NT2/D1 (cell line): Measurements from ENCODE around the gene LRRC3C.

Experiments
- DNase-seq: peaks from one replicate; pipeline ENCODE4 v3.0.0-alpha.2; 2011; ENCODE audit warnings: low read depth, low spot score
- H3K27me3 ChIP-seq: 2 replicates; pipeline ENCODE4 v1.6.0; 2011; ENCODE audit warnings: mild to moderate bottlenecking; ENCODE audit not compliant: insufficient read length, insufficient read depth
- H3K36me3 ChIP-seq: 2 replicates; pipeline ENCODE4 v1.6.1; 2011; ENCODE audit warnings: mild to moderate bottlenecking, low read length, mixed read lengths; ENCODE audit not compliant: insufficient read depth, insufficient read length
- H3K4me1 ChIP-seq: 2 replicates; pipeline ENCODE4 v1.5.1; 2011; ENCODE audit not compliant: insufficient read depth, insufficient read length
- H3K4me3 ChIP-seq: 2 replicates; pipeline ENCODE4 v1.5.1; 2011; ENCODE audit warnings: low read depth; ENCODE audit not compliant: insufficient read length
- H3K9ac ChIP-seq: 2 replicates; pipeline ENCODE4 v1.6.0; 2011; ENCODE audit warnings: low read depth; ENCODE audit not compliant: insufficient read length
- H3K9me3 ChIP-seq: 2 replicates; pipeline ENCODE4 v1.5.1; 2011; ENCODE audit warnings: mild to moderate bottlenecking, low read length; ENCODE audit not compliant: insufficient read depth
- SUZ12 ChIP-seq: IDR thresholded peaks from 2 replicates; pipeline ENCODE4 v1.6.1; 2011; ENCODE audit not compliant: insufficient read length, insufficient read depth; ENCODE audit errors: extremely low read depth
- YY1 ChIP-seq: IDR thresholded peaks from 2 replicates; pipeline ENCODE4 v1.6.1; 2011; ENCODE audit not compliant: insufficient read length, insufficient read depth
- ZNF274 ChIP-seq: IDR thresholded peaks from 2 replicates; pipeline ENCODE4 v1.6.1; 2011; ENCODE audit warnings: mild to moderate bottlenecking, low read depth, low read length

Gene LRRC3C

GRCh38 chr17:39926135-39926587, 1.4 kb upstream of the LRRC3C start:
- Histone ChIP-seq H3K27me3 (no peaks in the 10 kb centered on the region), H3K9me3 (no peaks in the 10 kb centered on the region), H3K9ac (peak overlapping the region; percentile 88), H3K4me1 (peaks cover 27% of the 10 kb centered on the region), H3K4me3 (peak overlapping the region; percentile 87), H3K36me3 (peaks cover 41% of the 10 kb centered on the region)
- DNase-seq, result no peak
- no peak for TF ChIP-seq ZNF274

- peaks cover 37% of the 10 kb centered on the region for H3K36me3 ChIP-seq
- H3K9ac ChIP-seq, result peak overlapping the region; percentile 88
- H3K9me3 ChIP-seq, result no peaks in the 10 kb centered on the region
- peak overlapping the region; percentile 87 for H3K4me3 ChIP-seq
- no peak for DNase-seq
- no peaks in the 10 kb centered on the region for H3K27me3 ChIP-seq
- TF ChIP-seq ZNF274, result no peak
- no peak for TF ChIP-seq YY1
- TF ChIP-seq SUZ12, result no peak
- peaks cover 27% of the 10 kb centered on the region for H3K4me1 ChIP-seq
Measured at GRCh38 chr17:39926588-39927100, 888 bp upstream of the LRRC3C start.

GRCh38 chr17:39927929-39928857, 661 bp downstream of the LRRC3C start:
- H3K4me3 ChIP-seq, result peak overlapping the region; percentile 87
- H3K9me3 ChIP-seq, result no peaks in the 10 kb centered on the region
- peaks cover 27% of the 10 kb centered on the region for H3K4me1 ChIP-seq
- no peak for DNase-seq
- peaks cover 21% of the 10 kb centered on the region for H3K36me3 ChIP-seq
- peak overlapping the region; percentile 79 for H3K9ac ChIP-seq
- TF ChIP-seq SUZ12 (no peak), ZNF274 (no peak), YY1 (no peak)
- no peaks in the 10 kb centered on the region for H3K27me3 ChIP-seq

- no peaks in the 10 kb centered on the region for H3K27me3 ChIP-seq
- no peak for TF ChIP-seq ZNF274
- TF ChIP-seq YY1, result no peak
- TF ChIP-seq SUZ12, result no peak
- H3K9ac ChIP-seq, result no peak overlapping the region
- DNase-seq, result no peak
- no peaks in the 10 kb centered on the region for H3K9me3 ChIP-seq
- peaks cover 13% of the 10 kb centered on the region for H3K36me3 ChIP-seq
- H3K4me1 ChIP-seq, result peaks cover 23% of the 10 kb centered on the region
- no peak overlapping the region for H3K4me3 ChIP-seq
Measured at GRCh38 chr17:39928858-39929645, 1.5 kb downstream of the LRRC3C start.

- Histone ChIP-seq H3K4me3 (no peak overlapping the region), H3K4me1 (peaks cover 17% of the 10 kb centered on the region), H3K9ac (no peak overlapping the region), H3K36me3 (peaks cover 5% of the 10 kb centered on the region), H3K27me3 (no peaks in the 10 kb centered on the region), H3K9me3 (no peaks in the 10 kb centered on the region)
- DNase-seq, result no peak
- no peak for TF ChIP-seq ZNF274
Measured at GRCh38 chr17:39929646-39930407, 2.3 kb downstream of the LRRC3C start.

- peaks cover 8% of the 10 kb centered on the region for H3K4me1 ChIP-seq
- H3K36me3 ChIP-seq, result no peaks in the 10 kb centered on the region
- H3K9ac ChIP-seq, result no peak overlapping the region
- no peak overlapping the region for H3K4me3 ChIP-seq
- TF ChIP-seq YY1 (no peak), ZNF274 (no peak), SUZ12 (no peak)
- no peak for DNase-seq
- H3K27me3 ChIP-seq, result no peaks in the 10 kb centered on the region
- no peaks in the 10 kb centered on the region for H3K9me3 ChIP-seq
Measured at GRCh38 chr17:39933912-39934311, 6.4 kb downstream of the LRRC3C start.

GRCh38 chr17:39934324-39934723, 6.8 kb downstream of the LRRC3C start:
- no peaks in the 10 kb centered on the region for H3K27me3 ChIP-seq
- H3K4me1 ChIP-seq, result peaks cover 8% of the 10 kb centered on the region
- H3K9me3 ChIP-seq, result no peaks in the 10 kb centered on the region
- H3K36me3 ChIP-seq, result no peaks in the 10 kb centered on the region
- DNase-seq, result no peak
- no peak overlapping the region for H3K4me3 ChIP-seq
- TF ChIP-seq SUZ12, result no peak
- TF ChIP-seq YY1, result no peak
- TF ChIP-seq ZNF274, result no peak
- H3K9ac ChIP-seq, result no peak overlapping the region
